Transverse colon (tissue), 4 donors: ENCODE measurements around the gene EML6. TPM values are rescaled to one million over a fixed set of nuclear protein-coding genes. Genes with fewer than 3 reads are reported as not detected.

ENCODE experiments used
- DNase-seq: peaks from one replicate; pipeline ENCODE4 v3.0.0-alpha.2; 2019
- H3K27ac ChIP-seq, 4 donors: fragments of 200-600 bp; sonication (generic); 2 replicates each; pipeline ENCODE4 v1.5.1; 2016 to 2018; ENCODE audit warnings: inconsistent platforms in 4 of 4
- H3K27me3 ChIP-seq: fragments of 200-600 bp; sonication (generic); 2 replicates; pipeline ENCODE4 v1.5.1; 2017; ENCODE audit warnings: inconsistent platforms
- H3K36me3 ChIP-seq, 4 donors: fragments of 200-600 bp; sonication (generic); 2 replicates each; pipeline ENCODE4 v1.5.1; 2017 to 2019; ENCODE audit warnings: inconsistent platforms in 4 of 4
- H3K4me1 ChIP-seq, 4 donors: fragments of 200-600 bp; sonication (generic); 2 replicates each; pipeline ENCODE4 v1.5.1; 2017 to 2020; ENCODE audit warnings: inconsistent platforms in 4 of 4
- H3K4me3 ChIP-seq, 4 donors: fragments of 200-600 bp; sonication (generic); 1 replicate in 1 of 4; 2 replicates in 3 of 4; pipeline versions ENCODE4 v1.5.1 to v1.6.1; 2017 to 2019; ENCODE audit warnings: inconsistent platforms in 4 of 4
- H3K9me3 ChIP-seq, 2 donors: fragments of 200-600 bp; sonication (generic); 2 replicates each; pipeline ENCODE4 v1.5.1; 2017 to 2019; ENCODE audit warnings: inconsistent platforms in 2 of 2
- CTCF ChIP-seq, 5 experiments: fragments of 200-600 bp in 3 of 5; fragments of 450-650 bp in 2 of 5; sonication (generic) in 3 of 5; IDR thresholded peaks; 1 replicate in 2 of 5; 2 replicates in 3 of 5; pipeline ENCODE4 v1.5.1; 2016 to 2017; ENCODE audit warnings: antibody characterized with exemption in 5 of 5, inconsistent platforms in 3 of 5, mild to moderate bottlenecking in 2 of 5, moderate library complexity in 1 of 5
- EP300 ChIP-seq: sonication (generic); formaldehyde crosslinking; IDR thresholded peaks from one replicate; pipeline ENCODE4 v1.6.1; 2017; ENCODE audit warnings: antibody characterized with exemption, low read depth
- POLR2A ChIP-seq: fragments of 450-650 bp; IDR thresholded peaks from one replicate; pipeline ENCODE4 v1.6.1; 2016; ENCODE audit warnings: antibody characterized with exemption, mild to moderate bottlenecking, moderate library complexity
- POLR2AphosphoS5 ChIP-seq, 3 donors: sonication (generic); formaldehyde crosslinking; IDR thresholded peaks; one replicate each; pipeline ENCODE4 v1.6.1; 2016; ENCODE audit warnings: antibody characterized with exemption in 3 of 3
- WGBS, 2 donors: methylation state at CpG; one replicate each; pipeline ENCODE4 v1.1.5; 2018; ENCODE audit warnings: low coverage in 1 of 2; 5-methylcytosine and 5-hydroxymethylcytosine counted together
- in situ Hi-C, 4 donors: fragments of 200-750 bp; cut with MboI; loops; one replicate each; pipeline versions ENCODE4 v1.15.0 to v1.15.1; 2017; ENCODE audit warnings: low sequenced_read_pairs in 3 of 4, low pct_ligation_motif_present in 1 of 4, low pct_unique_long_range_greater_than_20kb in 1 of 4
- intact Hi-C: fragments of 100-400 bp; cut with DNase I; formaldehyde crosslinking; loops from one replicate; pipeline ENCODE4 v1.15.1; 2023; ENCODE audit warnings: low total_unique reads
- total RNA-seq, 4 donors: library from RNA; depleted of rRNA; stranded (reverse); fragments of >200 nt; gene quantifications; one replicate each; pipeline ENCODE4 v1.1.0, GENCODE V29; 2016

The EML6 gene
- total RNA-seq, 4 donors from 2014 or later, result 1.5 to 8.2 (median 3.4) TPM

- in situ Hi-C loops, result no loop called here
- WGBS, 2 donors, result 59 to 77% methylated on average over 2 of the region's 2 CpGs
- H3K9me3 ChIP-seq, result no peaks in the 10 kb centered on the region
These were observed 3.5 kb downstream of the EML6 start for GRCh38 chr2:54726940-54727339.

GRCh38 chr2:54728669-54729120 lies 5.2 kb downstream of the EML6 start:
- no peak for DNase-seq
- no peak overlapping the region for H3K27ac ChIP-seq
- intact Hi-C loops, result no loop called here
- H3K4me3 ChIP-seq, result no peak overlapping the region
- TF ChIP-seq POLR2A (no peak), EP300 (no peak), POLR2AphosphoS5 (IDR thresholded peaks at IDR 0.05) (no peak), CTCF (IDR thresholded peaks at IDR 0.05) (no peak)
- no peaks in the 10 kb centered on the region for H3K36me3 ChIP-seq
- peaks cover 0 to 11% (median 10%) of the 10 kb centered on the region in 4 donors for H3K4me1 ChIP-seq
- WGBS, 2 donors, result 80 to 83% methylated on average over 4 of the region's 4 CpGs
- peaks cover 27% of the 10 kb centered on the region for H3K27me3 ChIP-seq
- in situ Hi-C loops, result no loop called here
- no peaks in the 10 kb centered on the region for H3K9me3 ChIP-seq

More at GRCh38 chr2:54726940-54727339, 3.5 kb downstream of the EML6 start:
- Histone ChIP-seq H3K27me3 (peaks cover 27% of the 10 kb centered on the region), H3K4me1 (peaks cover 0 to 19% (median 14%) of the 10 kb centered on the region in 4 donors), H3K4me3 (no peak overlapping the region), H3K36me3 (no peaks in the 10 kb centered on the region), H3K27ac (no peak overlapping the region)
- intact Hi-C loops, result no loop called here
- TF ChIP-seq EP300 (no peak), POLR2AphosphoS5 (IDR thresholded peaks at IDR 0.05) (no peak), POLR2A (no peak), CTCF (IDR thresholded peaks at IDR 0.05) (no peak)
- no peak for DNase-seq

GRCh38 chr2:54735636-54736035 lies 12.2 kb downstream of the EML6 start:
- Histone ChIP-seq H3K27ac (no peak overlapping the region), H3K9me3 (no peaks in the 10 kb centered on the region), H3K4me1 (peaks cover 0 to 3% (median 0%) of the 10 kb centered on the region in 4 donors), H3K27me3 (no peaks in the 10 kb centered on the region), H3K36me3 (no peaks in the 10 kb centered on the region), H3K4me3 (no peak overlapping the region)
- 56 to 86% methylated on average over 1 to 2 of the region's 2 CpGs for whole genome bisulfite sequencing, 2 donors
- TF ChIP-seq POLR2A, result no peak
- no peak for TF ChIP-seq EP300
- TF ChIP-seq POLR2AphosphoS5 (IDR thresholded peaks at IDR 0.05), result no peak
- no peak for TF ChIP-seq CTCF (IDR thresholded peaks at IDR 0.05)
- in situ Hi-C loops, result no loop called here
- no peak for DNase-seq
- intact Hi-C loops, result no loop called here

- in situ Hi-C loops, result no loop called here
- peaks cover 0 to 6% (median 0%) of the 10 kb centered on the region in 4 donors for H3K4me1 ChIP-seq
- TF ChIP-seq CTCF (IDR thresholded peaks at IDR 0.05) (no peak), POLR2AphosphoS5 (IDR thresholded peaks at IDR 0.05) (no peak), EP300 (no peak), POLR2A (no peak)
- intact Hi-C loops, result no loop called here
- H3K36me3 ChIP-seq, result no peaks in the 10 kb centered on the region
- no peaks in the 10 kb centered on the region for H3K27me3 ChIP-seq
- H3K27ac ChIP-seq, result no peak overlapping the region
- no peak for DNase-seq
- no peaks in the 10 kb centered on the region for H3K9me3 ChIP-seq
- no peak overlapping the region for H3K4me3 ChIP-seq
These were observed 14.8 kb downstream of the EML6 start for GRCh38 chr2:54738281-54738680.
